Measurements from ENCODE around the gene ERN1.
A peak's percentile ranks its signal among the peaks of the same experiment; 100 is the strongest.

The ERN1 gene

DNA sequence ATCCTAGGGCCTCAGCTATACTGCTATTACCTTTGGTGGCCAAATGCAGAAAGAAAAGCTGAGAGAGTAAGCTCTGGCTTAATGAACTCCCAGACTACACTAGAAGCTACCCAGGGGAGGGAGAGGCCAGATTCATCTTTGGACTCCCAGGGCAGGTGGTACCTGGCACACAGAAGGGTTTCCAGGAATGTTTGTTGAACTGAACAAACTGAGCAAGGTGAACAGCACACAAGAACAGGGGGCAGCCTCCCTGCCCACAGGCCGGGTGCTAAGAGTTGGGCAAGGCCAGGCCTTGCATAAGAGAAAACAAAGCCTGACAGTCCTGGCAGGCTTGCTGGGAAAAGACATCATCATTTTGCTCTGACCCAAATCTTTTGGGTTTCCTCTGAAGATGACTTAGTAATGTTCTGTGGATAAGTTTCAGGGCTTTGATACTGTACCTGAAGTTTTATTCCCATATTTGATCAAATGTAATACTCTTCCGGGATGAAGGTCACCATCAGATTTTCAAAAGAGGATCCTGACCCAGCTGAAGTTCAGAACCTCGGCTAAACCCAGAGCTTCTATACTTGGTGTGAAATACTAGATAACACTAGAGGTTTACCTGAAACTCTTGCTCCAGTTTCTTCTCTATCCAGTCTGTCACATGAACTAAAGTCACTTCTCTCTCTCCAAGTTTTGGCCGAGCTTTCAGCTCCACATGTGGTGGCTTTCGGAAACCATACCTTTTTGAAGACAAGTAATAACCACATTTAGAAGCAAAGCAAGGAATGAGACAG is 20.5 kb upstream of the ERN1 start:
- no peaks in the 10 kb centered on the region for H3K9me3 ChIP-seq (ENCODE audit: control insufficient read depth, low read length)
- DNase-seq = no peak
- H3K36me3 ChIP-seq (ENCODE audit: control insufficient read depth, insufficient read depth, low read length) = peaks cover 16% of the 10 kb centered on the region
- H3K27me3 ChIP-seq (replicated peaks; ENCODE audit: control insufficient read depth, insufficient read depth, low read length, poor library complexity, severe bottlenecking) = no peaks in the 10 kb centered on the region
- H3K4me3 ChIP-seq (ENCODE audit: insufficient read depth, low read depth, low read length, poor library complexity, severe bottlenecking) = no peak overlapping the region
- peaks cover 12% of the 10 kb centered on the region for H3K4me1 ChIP-seq (ENCODE audit: control insufficient read depth, insufficient read depth, low read length, poor library complexity, severe bottlenecking)
- H3K27ac ChIP-seq (ENCODE audit: insufficient read depth, low read length, poor library complexity, severe bottlenecking) = no peak overlapping the region

DNA sequence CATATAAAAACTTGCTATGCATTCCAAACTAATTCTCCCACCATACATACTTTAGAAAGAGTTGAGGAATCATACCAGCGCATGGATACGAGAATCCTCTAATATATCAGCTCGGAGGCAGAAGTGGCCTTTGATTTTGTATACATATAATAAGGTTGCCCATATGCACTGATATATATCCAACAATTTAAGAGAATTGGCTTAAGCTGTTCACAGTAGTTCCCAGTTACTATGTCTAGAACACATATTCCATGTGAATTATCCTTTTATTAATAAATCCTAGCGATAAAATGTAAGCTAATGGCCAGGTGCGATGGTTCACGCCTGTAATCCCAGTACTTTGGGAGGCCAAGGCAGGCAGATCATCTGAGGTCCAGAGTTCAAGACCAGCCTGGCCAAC is 19.3 kb upstream of the ERN1 start:
- H3K27ac ChIP-seq (ENCODE audit: insufficient read depth, low read length, poor library complexity, severe bottlenecking) = no peak overlapping the region
- H3K36me3 ChIP-seq (ENCODE audit: control insufficient read depth, insufficient read depth, low read length) = peaks cover 11% of the 10 kb centered on the region
- no peak overlapping the region for H3K4me3 ChIP-seq (ENCODE audit: insufficient read depth, low read depth, low read length, poor library complexity, severe bottlenecking)
- DNase-seq = no peak
- no peaks in the 10 kb centered on the region for H3K27me3 ChIP-seq (replicated peaks; ENCODE audit: control insufficient read depth, insufficient read depth, low read length, poor library complexity, severe bottlenecking)
- no peaks in the 10 kb centered on the region for H3K9me3 ChIP-seq (ENCODE audit: control insufficient read depth, low read length)
- H3K4me1 ChIP-seq (ENCODE audit: control insufficient read depth, insufficient read depth, low read length, poor library complexity, severe bottlenecking) = peaks cover 12% of the 10 kb centered on the region

DNA sequence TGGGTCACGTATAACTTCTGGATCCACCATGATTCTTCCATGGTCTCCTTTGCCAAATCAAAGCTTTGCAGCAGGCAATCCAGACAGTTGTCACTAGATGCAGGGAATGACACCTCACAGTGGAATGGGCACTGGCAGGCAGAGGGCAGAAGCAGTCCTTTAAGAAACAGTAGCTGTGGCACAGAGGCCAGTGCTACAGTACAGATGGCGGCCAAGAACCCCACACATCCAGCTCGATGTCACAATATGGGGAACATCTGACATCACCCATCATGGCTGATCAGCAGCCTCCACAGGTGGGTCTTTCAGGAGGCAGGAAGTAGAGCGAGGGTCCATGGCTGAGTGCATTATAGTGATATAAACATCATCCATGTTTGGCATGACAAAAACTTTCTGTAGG is 18.8 kb upstream of the ERN1 start:
- Histone ChIP-seq H3K27ac (ENCODE audit: insufficient read depth, low read length, poor library complexity, severe bottlenecking) (no peak overlapping the region), H3K36me3 (ENCODE audit: control insufficient read depth, insufficient read depth, low read length) (peaks cover 7% of the 10 kb centered on the region)
- no peak for DNase-seq

DNA sequence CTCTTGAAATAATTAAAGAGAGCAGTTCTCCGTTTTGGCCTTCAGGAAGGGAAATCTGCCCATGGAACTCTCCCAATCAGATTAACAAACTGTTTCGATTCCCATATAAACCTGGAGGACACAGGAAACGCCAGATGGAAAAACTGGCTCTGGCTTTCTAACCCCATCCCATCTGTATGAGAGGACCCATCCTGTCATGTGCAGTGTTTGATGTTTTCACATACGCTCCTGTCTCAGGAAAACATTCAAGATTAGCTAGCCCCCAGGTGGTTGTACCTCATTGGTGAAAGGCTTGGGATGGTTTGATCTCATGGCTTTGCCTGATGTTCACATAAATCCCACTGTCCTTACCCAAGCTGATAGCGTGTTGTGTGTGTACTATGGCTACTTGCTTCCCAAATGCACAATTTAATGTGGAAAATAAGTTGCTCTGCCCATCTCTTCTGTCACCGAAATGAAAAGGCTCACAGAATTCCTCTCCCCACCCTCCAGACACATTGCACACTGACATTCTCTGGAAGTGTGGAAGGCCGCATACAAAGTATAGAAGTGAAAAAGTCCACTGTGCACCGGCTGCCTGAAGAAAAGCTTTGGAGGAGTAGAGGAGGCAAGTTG is 18.2 kb upstream of the ERN1 start:
- H3K27ac ChIP-seq (ENCODE audit: insufficient read depth, low read length, poor library complexity, severe bottlenecking) = no peak overlapping the region
- H3K4me3 ChIP-seq (ENCODE audit: insufficient read depth, low read depth, low read length, poor library complexity, severe bottlenecking) = no peak overlapping the region
- H3K9me3 ChIP-seq (ENCODE audit: control insufficient read depth, low read length) = no peaks in the 10 kb centered on the region
- peaks cover 12% of the 10 kb centered on the region for H3K4me1 ChIP-seq (ENCODE audit: control insufficient read depth, insufficient read depth, low read length, poor library complexity, severe bottlenecking)
- no peaks in the 10 kb centered on the region for H3K27me3 ChIP-seq (replicated peaks; ENCODE audit: control insufficient read depth, insufficient read depth, low read length, poor library complexity, severe bottlenecking)
- peaks cover 6% of the 10 kb centered on the region for H3K36me3 ChIP-seq (ENCODE audit: control insufficient read depth, insufficient read depth, low read length)
- no peak for DNase-seq

More for the DNA sequence above, 18.8 kb upstream of the ERN1 start:
- H3K4me3 ChIP-seq (ENCODE audit: insufficient read depth, low read depth, low read length, poor library complexity, severe bottlenecking) = no peak overlapping the region
- no peaks in the 10 kb centered on the region for H3K9me3 ChIP-seq (ENCODE audit: control insufficient read depth, low read length)
- no peaks in the 10 kb centered on the region for H3K27me3 ChIP-seq (replicated peaks; ENCODE audit: control insufficient read depth, insufficient read depth, low read length, poor library complexity, severe bottlenecking)
- peaks cover 12% of the 10 kb centered on the region for H3K4me1 ChIP-seq (ENCODE audit: control insufficient read depth, insufficient read depth, low read length, poor library complexity, severe bottlenecking)

DNA sequence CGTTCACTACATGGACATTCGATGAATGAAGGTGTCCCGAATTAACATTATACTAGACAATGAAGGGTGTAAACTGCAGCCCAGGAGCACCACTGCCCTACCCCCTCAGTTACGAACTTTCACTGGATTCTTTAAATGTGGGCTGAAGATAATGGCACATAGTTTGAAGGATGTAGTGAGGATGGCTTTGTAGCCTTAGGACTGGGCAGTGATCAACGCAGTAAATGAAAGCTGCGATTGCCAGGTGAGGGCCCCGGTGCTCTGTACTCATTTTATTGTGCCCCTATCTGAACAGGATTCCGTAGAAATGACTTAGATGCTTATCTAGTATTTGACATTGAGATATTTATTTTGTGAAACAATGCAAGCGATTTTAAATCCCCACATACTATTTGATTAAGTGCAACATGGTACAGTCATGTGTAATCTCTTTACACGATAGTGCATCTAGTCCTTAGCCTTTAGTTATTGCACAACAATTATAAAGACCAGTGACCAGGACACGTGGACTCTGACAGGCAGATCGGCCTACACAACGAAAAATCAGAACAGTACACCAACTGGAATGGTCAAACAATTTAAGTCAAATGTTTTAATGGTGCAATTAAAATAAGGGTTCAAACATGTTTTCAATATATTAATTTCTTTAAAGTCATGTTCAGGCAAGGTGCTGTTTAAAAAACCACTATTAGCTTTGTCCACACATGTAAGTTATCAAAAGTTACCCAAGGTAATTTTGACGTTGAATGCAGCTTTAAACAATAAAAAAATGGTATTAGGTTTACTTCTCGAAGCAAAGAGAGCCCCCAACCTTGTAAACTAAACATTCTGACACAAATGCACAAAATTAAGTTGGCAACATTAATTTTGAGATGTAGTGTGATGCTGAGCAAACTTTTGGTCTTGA is 17.4 kb upstream of the ERN1 start:
- Histone ChIP-seq H3K36me3 (ENCODE audit: control insufficient read depth, insufficient read depth, low read length) (peaks cover 6% of the 10 kb centered on the region), H3K27ac (ENCODE audit: insufficient read depth, low read length, poor library complexity, severe bottlenecking) (no peak overlapping the region), H3K9me3 (ENCODE audit: control insufficient read depth, low read length) (no peaks in the 10 kb centered on the region), H3K4me1 (ENCODE audit: control insufficient read depth, insufficient read depth, low read length, poor library complexity, severe bottlenecking) (peaks cover 12% of the 10 kb centered on the region), H3K4me3 (ENCODE audit: insufficient read depth, low read depth, low read length, poor library complexity, severe bottlenecking) (peak overlapping the region; percentile 91), H3K27me3 (replicated peaks; ENCODE audit: control insufficient read depth, insufficient read depth, low read length, poor library complexity, severe bottlenecking) (no peaks in the 10 kb centered on the region)
- no peak for DNase-seq

DNA sequence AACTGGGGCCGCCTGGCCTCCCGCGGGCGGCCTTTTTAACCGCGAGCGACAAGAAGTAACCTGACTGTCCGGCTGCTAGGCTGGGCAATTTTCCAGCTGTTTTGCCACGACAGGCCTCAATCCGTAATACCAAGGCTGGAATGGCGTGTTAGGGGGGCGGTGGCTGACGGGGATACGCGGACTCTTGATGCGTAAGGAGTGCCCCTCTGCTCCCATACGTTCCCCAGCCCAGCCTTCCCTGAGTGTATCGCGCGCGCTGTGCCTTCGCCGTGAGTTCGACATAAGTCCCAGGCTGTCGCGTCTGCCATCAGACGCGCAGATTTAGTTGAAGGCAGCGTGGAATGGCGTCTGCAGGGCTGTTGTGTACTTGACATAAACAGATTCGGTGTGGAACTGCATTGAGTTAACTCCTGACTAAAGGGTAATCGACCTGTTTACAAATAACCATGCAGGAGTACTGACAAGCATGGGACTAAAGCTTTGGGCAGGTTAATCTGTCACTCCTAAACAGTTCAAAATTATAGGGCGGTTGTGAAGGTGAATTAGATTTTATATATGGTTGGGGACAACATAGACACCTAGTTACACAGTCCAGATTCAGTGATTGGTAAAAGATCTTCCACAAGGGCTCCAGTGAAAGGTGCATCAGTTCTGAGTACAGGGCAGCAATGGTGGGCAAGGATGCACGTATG is 16.6 kb upstream of the ERN1 start:
- Histone ChIP-seq H3K36me3 (ENCODE audit: control insufficient read depth, insufficient read depth, low read length) (peaks cover 6% of the 10 kb centered on the region), H3K4me3 (ENCODE audit: insufficient read depth, low read depth, low read length, poor library complexity, severe bottlenecking) (peak overlapping the region; percentile 91)
- peak; percentile 14 to 35 (median 32) for DNase-seq

DNA sequence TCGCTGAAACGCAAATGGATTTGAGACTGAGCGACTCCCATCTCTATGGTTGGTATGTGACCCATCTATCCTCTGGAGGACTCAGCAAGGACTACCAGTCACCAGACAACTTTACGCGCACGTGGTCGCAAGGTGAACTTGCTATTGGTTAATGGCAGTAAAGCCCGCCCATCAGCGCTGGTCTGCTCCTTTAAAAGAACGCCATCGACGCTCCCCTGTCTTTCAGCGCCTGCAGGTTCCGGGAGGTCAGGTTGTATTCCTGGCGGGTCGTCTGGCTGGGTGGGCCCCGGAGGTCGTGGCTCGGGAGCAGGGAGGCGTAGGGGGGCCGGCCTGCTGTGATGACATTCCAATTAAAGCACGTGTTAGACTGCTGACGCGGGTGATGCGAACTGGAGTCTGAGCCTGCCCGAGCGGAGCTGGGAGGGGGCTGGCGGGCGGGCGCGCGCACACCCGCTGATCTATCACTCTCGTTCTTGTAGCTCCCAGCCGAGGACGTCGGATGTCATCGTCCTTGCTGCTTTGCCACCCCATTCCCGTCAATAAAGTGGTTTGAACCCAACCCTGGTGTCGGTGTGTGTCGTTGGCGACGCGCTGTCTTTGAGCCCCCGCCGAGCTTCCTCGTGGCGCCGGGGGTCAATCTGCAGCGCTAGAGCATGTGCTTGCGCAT is 15.9 kb upstream of the ERN1 start:
- H3K4me3 ChIP-seq (ENCODE audit: insufficient read depth, low read depth, low read length, poor library complexity, severe bottlenecking) = peak overlapping the region; percentile 91

More for the DNA sequence above, 16.6 kb upstream of the ERN1 start:
- Histone ChIP-seq H3K4me1 (ENCODE audit: control insufficient read depth, insufficient read depth, low read length, poor library complexity, severe bottlenecking) (peaks cover 12% of the 10 kb centered on the region), H3K27me3 (replicated peaks; ENCODE audit: control insufficient read depth, insufficient read depth, low read length, poor library complexity, severe bottlenecking) (no peaks in the 10 kb centered on the region), H3K9me3 (ENCODE audit: control insufficient read depth, low read length) (no peaks in the 10 kb centered on the region), H3K27ac (ENCODE audit: insufficient read depth, low read length, poor library complexity, severe bottlenecking) (peak overlapping the region; percentile 84)

DNA sequence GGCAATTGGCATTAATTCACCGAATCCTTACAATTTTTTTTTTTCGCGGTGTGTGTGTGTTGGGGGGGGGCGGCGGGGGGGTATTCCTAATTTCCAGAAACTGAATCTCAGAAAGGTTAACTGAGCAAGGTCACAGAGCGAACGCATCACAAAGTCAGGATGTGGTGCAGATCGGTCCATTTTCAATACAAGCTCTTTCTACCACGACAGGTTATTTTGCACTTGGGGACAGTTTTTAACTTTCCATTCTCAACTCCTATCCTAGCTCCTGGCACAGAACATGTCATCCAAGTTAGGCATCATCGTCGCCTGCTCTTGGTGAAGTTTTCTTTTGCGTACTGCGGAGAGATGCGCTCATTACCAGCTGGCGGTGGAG is 15.4 kb upstream of the ERN1 start:
- no peaks in the 10 kb centered on the region for H3K27me3 ChIP-seq (replicated peaks; ENCODE audit: control insufficient read depth, insufficient read depth, low read length, poor library complexity, severe bottlenecking)
- peaks cover 6% of the 10 kb centered on the region for H3K36me3 ChIP-seq (ENCODE audit: control insufficient read depth, insufficient read depth, low read length)
- peak overlapping the region; percentile 84 for H3K27ac ChIP-seq (ENCODE audit: insufficient read depth, low read length, poor library complexity, severe bottlenecking)
- no peak for DNase-seq
- H3K4me3 ChIP-seq (ENCODE audit: insufficient read depth, low read depth, low read length, poor library complexity, severe bottlenecking) = peak overlapping the region; percentile 91
- H3K9me3 ChIP-seq (ENCODE audit: control insufficient read depth, low read length) = no peaks in the 10 kb centered on the region
- H3K4me1 ChIP-seq (ENCODE audit: control insufficient read depth, insufficient read depth, low read length, poor library complexity, severe bottlenecking) = peaks cover 12% of the 10 kb centered on the region

More for the DNA sequence above, 15.9 kb upstream of the ERN1 start:
- DNase-seq = peak; percentile 94 to 97 (median 94)
- Histone ChIP-seq H3K27me3 (replicated peaks; ENCODE audit: control insufficient read depth, insufficient read depth, low read length, poor library complexity, severe bottlenecking) (no peaks in the 10 kb centered on the region), H3K36me3 (ENCODE audit: control insufficient read depth, insufficient read depth, low read length) (peaks cover 6% of the 10 kb centered on the region), H3K9me3 (ENCODE audit: control insufficient read depth, low read length) (no peaks in the 10 kb centered on the region), H3K4me1 (ENCODE audit: control insufficient read depth, insufficient read depth, low read length, poor library complexity, severe bottlenecking) (peaks cover 12% of the 10 kb centered on the region), H3K27ac (ENCODE audit: insufficient read depth, low read length, poor library complexity, severe bottlenecking) (peak overlapping the region; percentile 84)

DNA sequence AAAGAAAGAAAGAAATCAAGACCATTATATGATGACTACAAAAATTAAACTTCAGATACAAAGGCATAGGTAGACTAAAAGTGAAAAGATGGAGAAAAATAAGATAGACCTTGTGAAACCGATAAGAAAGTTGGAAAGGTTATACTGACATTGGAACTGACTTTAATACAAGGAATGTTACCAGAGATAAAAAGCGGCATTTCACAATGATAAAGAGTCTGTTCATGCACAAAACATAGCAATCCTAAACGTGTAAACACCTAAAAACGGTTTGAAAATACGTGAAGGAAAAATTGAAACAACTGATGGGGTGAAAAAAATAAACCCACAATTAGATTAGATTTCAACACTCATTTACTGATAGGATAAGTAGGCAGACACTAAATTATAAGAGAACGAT is 9.6 kb upstream of the ERN1 start:
- no peak for DNase-seq

More for the DNA sequence above, 9.6 kb upstream of the ERN1 start:
- no peak overlapping the region for H3K27ac ChIP-seq (ENCODE audit: insufficient read depth, low read length, poor library complexity, severe bottlenecking)
- H3K27me3 ChIP-seq (replicated peaks; ENCODE audit: control insufficient read depth, insufficient read depth, low read length, poor library complexity, severe bottlenecking) = no peaks in the 10 kb centered on the region
- H3K4me3 ChIP-seq (ENCODE audit: insufficient read depth, low read depth, low read length, poor library complexity, severe bottlenecking) = no peak overlapping the region
- H3K4me1 ChIP-seq (ENCODE audit: control insufficient read depth, insufficient read depth, low read length, poor library complexity, severe bottlenecking) = no peaks in the 10 kb centered on the region
- no peaks in the 10 kb centered on the region for H3K9me3 ChIP-seq (ENCODE audit: control insufficient read depth, low read length)
- H3K36me3 ChIP-seq (ENCODE audit: control insufficient read depth, insufficient read depth, low read length) = no peaks in the 10 kb centered on the region
